OCI-LY7 (cell line): Measurements from ENCODE around the gene MGA. TPM values are rescaled to one million over a fixed set of nuclear protein-coding genes. Genes with fewer than 3 reads are reported as not detected.

ENCODE experiments used
- BruUV-seq: library from RNA; stranded (reverse); fragments of 400-500 nt; replicated peaks from 2 replicates; lab custom pipeline; 2021; lab: Mats Ljungman, UMichigan
- CTCF ChIA-PET: fragments of 300-600 bp; sonication (Branson Sonifier 250); formaldehyde crosslinking; loops from one replicate; lab custom pipeline; 2022; ENCODE audit warnings: antibody characterized with exemption; ENCODE audit not compliant: unreplicated experiment; lab: Charles Lee
- POLR2A ChIA-PET: fragments of 300-600 bp; sonication (Branson Sonifier 250); formaldehyde crosslinking; loops from one replicate; lab custom pipeline; 2022; ENCODE audit warnings: antibody characterized with exemption; lab: Charles Lee
- DNase-seq: peaks from one replicate; pipeline ENCODE4 v3.0.0-alpha.2; 2015; ENCODE audit warnings: low spot score
- H2AFZ ChIP-seq: fragments of 200-600 bp; sonication (generic), shearing (Covaris generic); 2 replicates; pipeline ENCODE4 v1.6.1; 2014; ENCODE audit warnings: mild to moderate bottlenecking, antibody characterized with exemption, low read length, moderate library complexity
- H3K27ac ChIP-seq: fragments of 200-600 bp; sonication (generic); 2 replicates; pipeline ENCODE4 v1.5.1; 2014; ENCODE audit warnings: mixed run types, low read depth, mild to moderate bottlenecking, moderate library complexity, low read length, inconsistent platforms; ENCODE audit not compliant: poor library complexity, severe bottlenecking
- H3K36me3 ChIP-seq: fragments of 200-600 bp; sonication (generic); 2 replicates; pipeline ENCODE4 v1.6.1; 2014; ENCODE audit warnings: mild to moderate bottlenecking, antibody characterized with exemption, low read length, moderate library complexity, mixed read lengths; ENCODE audit not compliant: insufficient read depth
- H3K4me1 ChIP-seq: fragments of 200-600 bp; sonication (generic); 2 replicates; pipeline ENCODE4 v1.5.1; 2014; ENCODE audit warnings: mild to moderate bottlenecking, low read length; ENCODE audit not compliant: insufficient read depth, poor library complexity, severe bottlenecking
- H3K4me2 ChIP-seq: fragments of 200-600 bp; sonication (generic); 2 replicates; pipeline ENCODE4 v1.6.1; 2014; ENCODE audit warnings: mild to moderate bottlenecking, low read length
- H3K4me3 ChIP-seq: fragments of 200-600 bp; sonication (generic); 2 replicates; pipeline ENCODE4 v1.5.1; 2014; ENCODE audit warnings: mild to moderate bottlenecking, low read depth, low read length; ENCODE audit not compliant: poor library complexity, severe bottlenecking
- H3K79me2 ChIP-seq: fragments of 200-600 bp; sonication (generic); 2 replicates; pipeline ENCODE4 v1.6.1; 2016; ENCODE audit warnings: low read depth, mild to moderate bottlenecking, low read length, moderate library complexity, mixed read lengths; ENCODE audit not compliant: insufficient read depth
- H3K9me2 ChIP-seq: fragments of 200-600 bp; sonication (generic); 2 replicates; pipeline ENCODE4 v1.6.1; 2016; ENCODE audit warnings: mild to moderate bottlenecking, low read length, mixed read lengths; ENCODE audit not compliant: insufficient read depth
- H3K9me3 ChIP-seq: fragments of 200-600 bp; sonication (generic); 2 replicates; pipeline ENCODE4 v1.6.1; 2014; ENCODE audit warnings: mild to moderate bottlenecking, mixed run types, low read length, mixed read lengths
- H4K20me1 ChIP-seq: fragments of 200-600 bp; sonication (generic); 2 replicates; pipeline ENCODE4 v1.6.1; 2014; ENCODE audit warnings: mild to moderate bottlenecking, antibody characterized with exemption, low read length, moderate library complexity, mixed read lengths; ENCODE audit not compliant: insufficient read depth
- EZH2phosphoT487 ChIP-seq: fragments of 200-600 bp; sonication (generic); IDR thresholded peaks from 2 replicates; pipeline ENCODE4 v1.6.1; 2018; ENCODE audit warnings: low read depth, borderline replicate concordance, mild to moderate bottlenecking, mixed run types, antibody characterized with exemption, low read length, moderate library complexity, mixed read lengths
- intact Hi-C: fragments of 100-400 bp; cut with micrococcal nuclease; formaldehyde crosslinking; loops from one replicate; pipeline ENCODE4 v1.10.0; 2022; ENCODE audit not compliant: unreplicated experiment
- total RNA-seq, 2 experiments: library from RNA; depleted of rRNA in 1 of 2; stranded (reverse); fragments of >200 nt in 1 of 2; shearing (Covaris generic) in 1 of 2; gene quantifications; 2 replicates each; pipeline ENCODE4 v1.2.3, GENCODE V29; 2014 to 2022
- TF ChIP-seq, protein P1 (sequence below): fragments of 200-600 bp; sonication (generic); conservative IDR thresholded peaks from 2 replicates; pipeline ENCODE4 v1.5.1; 2014; ENCODE audit warnings: mild to moderate bottlenecking, antibody characterized with exemption, low read length, moderate library complexity, mixed read lengths

Gene MGA
- total RNA-seq, 2 experiments from 2014 or later: 48.8 to 59.1 TPM

GRCh38 chr15:41756198-41756597 is 96.0 kb downstream of the MGA start:
- ChIA-PET POLR2A (no interaction called here), CTCF (no interaction called here)
- no TSS peak for BruUV-seq
- H3K4me2 ChIP-seq: no peak overlapping the region
- no peaks in the 10 kb centered on the region for H3K4me1 ChIP-seq
- no peak overlapping the region for H3K4me3 ChIP-seq
- no peak for TF ChIP-seq EZH2phosphoT487
- TF ChIP-seq, protein P1, sequence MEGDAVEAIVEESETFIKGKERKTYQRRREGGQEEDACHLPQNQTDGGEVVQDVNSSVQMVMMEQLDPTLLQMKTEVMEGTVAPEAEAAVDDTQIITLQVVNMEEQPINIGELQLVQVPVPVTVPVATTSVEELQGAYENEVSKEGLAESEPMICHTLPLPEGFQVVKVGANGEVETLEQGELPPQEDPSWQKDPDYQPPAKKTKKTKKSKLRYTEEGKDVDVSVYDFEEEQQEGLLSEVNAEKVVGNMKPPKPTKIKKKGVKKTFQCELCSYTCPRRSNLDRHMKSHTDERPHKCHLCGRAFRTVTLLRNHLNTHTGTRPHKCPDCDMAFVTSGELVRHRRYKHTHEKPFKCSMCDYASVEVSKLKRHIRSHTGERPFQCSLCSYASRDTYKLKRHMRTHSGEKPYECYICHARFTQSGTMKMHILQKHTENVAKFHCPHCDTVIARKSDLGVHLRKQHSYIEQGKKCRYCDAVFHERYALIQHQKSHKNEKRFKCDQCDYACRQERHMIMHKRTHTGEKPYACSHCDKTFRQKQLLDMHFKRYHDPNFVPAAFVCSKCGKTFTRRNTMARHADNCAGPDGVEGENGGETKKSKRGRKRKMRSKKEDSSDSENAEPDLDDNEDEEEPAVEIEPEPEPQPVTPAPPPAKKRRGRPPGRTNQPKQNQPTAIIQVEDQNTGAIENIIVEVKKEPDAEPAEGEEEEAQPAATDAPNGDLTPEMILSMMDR: no peak
- no peaks in the 10 kb centered on the region for H3K9me3 ChIP-seq
- no peaks in the 10 kb centered on the region for H3K9me2 ChIP-seq
- intact Hi-C loops: no loop called here
- no peak overlapping the region for H3K27ac ChIP-seq
- H4K20me1 ChIP-seq: no peaks in the 10 kb centered on the region
- no peaks in the 10 kb centered on the region for H3K79me2 ChIP-seq
- DNase-seq: no peak
- peaks cover 80% of the 10 kb centered on the region for H3K36me3 ChIP-seq
- H2AFZ ChIP-seq: no peak overlapping the region

GRCh38 chr15:41772720-41773331 is 112.6 kb downstream of the MGA start:
- peak overlapping the region; percentile 79 for H3K27ac ChIP-seq
- intact Hi-C loops: loop anchor here (5.0 kb wide), 2 partner anchors 171 to 216 kb away; partner anchors contain the start of gene TYRO3
- TF ChIP-seq, protein P1: peak; percentile 89
- TF ChIP-seq EZH2phosphoT487: no peak
- H3K79me2 ChIP-seq: peaks cover 6% of the 10 kb centered on the region; the same call in 1 of the 2 replicates
- H3K4me3 ChIP-seq: peak overlapping the region; percentile 78
- no peaks in the 10 kb centered on the region for H3K9me3 ChIP-seq
- no peak overlapping the region for H2AFZ ChIP-seq
- H3K9me2 ChIP-seq: no peaks in the 10 kb centered on the region
- BruUV-seq: no TSS peak
- peaks cover 24% of the 10 kb centered on the region for H3K36me3 ChIP-seq
- peak; percentile 82 for DNase-seq
- H3K4me1 ChIP-seq: peaks cover 41% of the 10 kb centered on the region
- ChIA-PET POLR2A (interaction anchor here (0.9 to 3.2 kb wide), 6 partner anchors 11 to 39 kb away, joined by 3 to 22 read pairs (median 6); no protein-coding TSS in a partner anchor), CTCF (interaction anchor here (0.7 to 4.0 kb wide), 7 partner anchors 10 to 132 kb away, joined by 3 to 67 read pairs (median 6); no protein-coding TSS in a partner anchor)
- H4K20me1 ChIP-seq: 0 out of 2 replicates have a peak, but pooled peaks cover 6% of the 10 kb centered on the region
- H3K4me2 ChIP-seq: peak overlapping the region; percentile 76
